ENCODE results near the gene GNAQ. TPM values are rescaled to one million over a fixed set of nuclear protein-coding genes. Genes with fewer than 3 reads are reported as not detected.
A peak's percentile ranks its signal among the peaks of the same experiment; 100 is the strongest.

The GNAQ gene
- total RNA-seq, 1 donor, result 58.0 TPM

GRCh38 chr9:77753180-77753579, 278.4 kb downstream of the GNAQ start:
- no peak for TF ChIP-seq CTCF (IDR thresholded peaks at IDR 0.05; ENCODE audit: insufficient read depth, low read length)
- no peak for DNase-seq (ENCODE audit: low read depth)
- no peak overlapping the region for H3K4me3 ChIP-seq (ENCODE audit: low read depth, low read length)

GRCh38 chr9:77752554-77752953, 279.1 kb downstream of the GNAQ start:
- H3K4me3 ChIP-seq (ENCODE audit: low read depth, low read length), result no peak overlapping the region
- peak; percentile 98 for DNase-seq (ENCODE audit: low read depth)
- peak; percentile 30 for TF ChIP-seq CTCF (IDR thresholded peaks at IDR 0.05; ENCODE audit: insufficient read depth, low read length)

- DNase-seq (ENCODE audit: low read depth), result peak; percentile 90
- no peak overlapping the region for H3K4me3 ChIP-seq (ENCODE audit: low read depth, low read length)
Observed at GRCh38 chr9:77751341-77752091, 280.1 kb downstream of the GNAQ start.

GRCh38 chr9:77750981-77751340, 280.6 kb downstream of the GNAQ start:
- no peak for TF ChIP-seq CTCF (IDR thresholded peaks at IDR 0.05; ENCODE audit: insufficient read depth, low read length)
- DNase-seq (ENCODE audit: low read depth), result no peak
- H3K4me3 ChIP-seq (ENCODE audit: low read depth, low read length), result no peak overlapping the region

More at GRCh38 chr9:77751341-77752091, 280.1 kb downstream of the GNAQ start:
- TF ChIP-seq CTCF (IDR thresholded peaks at IDR 0.05; ENCODE audit: insufficient read depth, low read length), result peak; percentile 44

- no peak overlapping the region for H3K4me3 ChIP-seq (ENCODE audit: low read depth, low read length)
- peak; percentile 38 for DNase-seq (ENCODE audit: low read depth)
- TF ChIP-seq CTCF (IDR thresholded peaks at IDR 0.05; ENCODE audit: insufficient read depth, low read length), result no peak
Observed at GRCh38 chr9:77750284-77750683, 281.3 kb downstream of the GNAQ start.

GRCh38 chr9:77748214-77748772, 283.3 kb downstream of the GNAQ start:
- DNase-seq (ENCODE audit: low read depth), result no peak
- TF ChIP-seq CTCF (IDR thresholded peaks at IDR 0.05; ENCODE audit: insufficient read depth, low read length), result no peak
- H3K4me3 ChIP-seq (ENCODE audit: low read depth, low read length), result no peak overlapping the region

Data from fibroblast of the aortic adventitia (primary cell).